GM19035 (cell line): Measurements from ENCODE around the gene FOXK2.
"Not testable (repeated sequence)": the region's sequence is repeated elsewhere in the genome, so short reads cannot be mapped to it uniquely, and the experiment has no call there.

Experiments
- ATAC-seq: cut with Tn5 transposase; IDR thresholded peaks from one replicate; pipeline ENCODE4 v1.9.1; 2021; ENCODE audit not compliant: unreplicated experiment

Gene FOXK2

GRCh38 chr17:82561429-82562035 lies 42.0 kb downstream of the FOXK2 start:
- ATAC-seq, result no peak

GRCh38 chr17:82562718-82563220 lies 43.2 kb downstream of the FOXK2 start:
- not testable (repeated sequence) for ATAC-seq

- ATAC-seq, result no peak
Observed at GRCh38 chr17:82563318-82563717, 43.8 kb downstream of the FOXK2 start.

GRCh38 chr17:82563745-82564144 lies 44.2 kb downstream of the FOXK2 start:
- not testable (repeated sequence) for ATAC-seq

- no peak for ATAC-seq
Observed at GRCh38 chr17:82564241-82564640, 44.7 kb downstream of the FOXK2 start.

- ATAC-seq, result no peak
Observed at GRCh38 chr17:82565551-82565950, 46.0 kb downstream of the FOXK2 start.

- ATAC-seq, result no peak
Observed at GRCh38 chr17:82566129-82566960, 46.8 kb downstream of the FOXK2 start.

- no peak for ATAC-seq
Observed at GRCh38 chr17:82567286-82567685, 47.8 kb downstream of the FOXK2 start.

GRCh38 chr17:82568997-82569393 lies 49.5 kb downstream of the FOXK2 start:
- ATAC-seq, result no peak

GRCh38 chr17:82569621-82570020 lies 50.1 kb downstream of the FOXK2 start:
- ATAC-seq, result no peak

- ATAC-seq, result no peak
Observed at GRCh38 chr17:82570277-82570676, 50.7 kb downstream of the FOXK2 start.

- no peak for ATAC-seq
Observed at GRCh38 chr17:82571855-82572254, 52.3 kb downstream of the FOXK2 start.

GRCh38 chr17:82574041-82574440 lies 54.5 kb downstream of the FOXK2 start:
- no peak for ATAC-seq

GRCh38 chr17:82575581-82576221 lies 56.2 kb downstream of the FOXK2 start:
- ATAC-seq, result not testable (repeated sequence)

GRCh38 chr17:82577300-82577699 lies 57.8 kb downstream of the FOXK2 start:
- ATAC-seq, result no peak

GRCh38 chr17:82579969-82580368 lies 60.4 kb downstream of the FOXK2 start:
- ATAC-seq, result not testable (repeated sequence)

- no peak for ATAC-seq
Observed at GRCh38 chr17:82582213-82582612, 62.7 kb downstream of the FOXK2 start.

- no peak for ATAC-seq
Observed at GRCh38 chr17:82582709-82583108, 63.2 kb downstream of the FOXK2 start.

- ATAC-seq, result no peak
Observed at GRCh38 chr17:82583720-82584234, 64.2 kb downstream of the FOXK2 start.

GRCh38 chr17:82585935-82586575 lies 66.5 kb downstream of the FOXK2 start:
- ATAC-seq, result not testable (repeated sequence)
